HG03097 (cell line): ENCODE measurements around the gene AANAT.

ENCODE experiments used
- ATAC-seq: cut with Tn5 transposase; IDR thresholded peaks from one replicate; pipeline ENCODE4 v1.9.1; 2021; ENCODE audit not compliant: unreplicated experiment, low FRiP score

AANAT gene

GRCh38 chr17:76467366-76467765 is at the start of gene AANAT:
TSS of gene AANAT (plus strand) at chr17:76467603. CDS start at chr17:76468747, 1,144 bp downstream.
- ATAC-seq, result no peak

GRCh38 chr17:76419576-76420260 is 47.7 kb upstream of the AANAT start:
- ATAC-seq, result no peak

GRCh38 chr17:76420356-76421043 is 46.9 kb upstream of the AANAT start:
- no peak for ATAC-seq

DNA sequence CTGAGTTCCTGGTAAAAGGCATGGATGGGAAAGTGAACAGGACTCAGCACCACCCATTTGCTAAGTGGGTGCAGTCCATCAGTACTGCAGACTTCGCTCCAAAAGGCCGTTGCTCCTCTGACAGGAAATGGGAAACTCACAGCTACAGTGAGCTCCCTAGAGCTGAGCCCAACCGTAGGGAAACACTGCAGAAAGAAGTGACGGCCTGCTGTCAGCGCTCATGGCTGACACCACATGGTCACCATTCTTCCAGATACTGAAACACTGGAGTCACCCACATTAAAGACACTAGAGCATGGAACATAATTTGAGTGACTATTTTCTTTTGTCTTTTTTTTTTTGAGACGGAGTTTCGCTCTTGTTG is 46.4 kb upstream of the AANAT start:
- ATAC-seq, result no peak

DNA sequence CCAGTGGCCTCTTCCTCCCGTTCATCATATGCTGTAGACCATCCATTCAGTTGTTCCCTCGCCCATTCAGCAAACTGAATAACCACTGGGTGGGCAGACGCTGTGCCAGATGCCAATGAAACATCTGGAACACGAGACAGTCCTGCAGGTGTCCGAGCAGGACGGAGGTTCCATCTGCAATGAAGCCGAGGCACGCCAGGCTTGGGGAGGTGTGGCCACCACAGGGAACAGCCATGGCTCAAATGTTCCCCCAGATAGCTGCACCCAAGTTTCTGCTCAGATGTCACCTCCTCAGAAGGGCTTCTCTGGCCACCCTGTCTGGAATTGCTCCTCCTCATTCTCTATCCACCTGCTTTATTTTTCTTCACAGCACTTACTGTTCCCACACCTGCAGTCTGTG is 45.0 kb upstream of the AANAT start:
- ATAC-seq, result no peak

- no peak for ATAC-seq
Measured at GRCh38 chr17:76422860-76423259, 44.5 kb upstream of the AANAT start.

GRCh38 chr17:76426853-76427252 is 40.5 kb upstream of the AANAT start:
- no peak for ATAC-seq

GRCh38 chr17:76427501-76428231 is 39.7 kb upstream of the AANAT start:
- no peak for ATAC-seq

DNA sequence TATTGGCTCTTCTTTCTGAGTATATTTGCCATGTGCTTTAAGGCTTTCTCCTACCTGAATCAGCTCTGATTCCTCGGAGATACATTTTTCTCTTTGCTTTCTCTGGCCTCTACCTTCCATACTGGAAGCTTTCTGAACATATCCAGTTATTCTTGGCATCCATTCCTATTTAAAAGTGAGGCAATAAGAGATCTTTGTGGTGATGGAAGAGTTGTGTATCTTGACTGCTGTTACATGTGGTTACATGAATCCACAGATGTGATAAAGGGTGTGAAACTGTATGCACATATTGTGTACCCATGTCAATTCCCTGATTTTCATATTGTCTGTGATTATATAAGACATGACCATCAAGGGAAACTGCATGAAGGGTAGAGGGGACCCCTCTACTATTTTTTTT is 38.9 kb upstream of the AANAT start:
- no peak for ATAC-seq

DNA sequence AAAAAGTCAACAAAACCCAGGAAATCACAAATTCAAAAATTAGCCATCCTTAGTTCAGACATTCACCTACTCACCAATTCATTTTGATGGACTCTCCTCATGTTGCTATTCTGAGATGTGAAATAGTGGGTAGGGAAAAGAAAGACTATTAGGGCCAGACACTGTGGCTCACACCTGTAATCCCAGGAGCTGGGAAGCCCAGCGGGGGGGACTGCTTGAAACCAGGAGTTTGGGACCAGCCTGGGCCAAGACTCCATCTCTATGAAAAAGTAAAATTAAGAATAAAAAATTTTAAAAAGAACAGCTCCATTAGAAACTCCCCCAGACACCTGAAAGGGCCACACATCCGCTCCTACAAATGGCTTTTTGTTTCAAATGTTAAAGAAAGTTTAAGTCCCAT is 35.9 kb upstream of the AANAT start:
- no peak for ATAC-seq

GRCh38 chr17:76432004-76432403 is 35.4 kb upstream of the AANAT start:
- ATAC-seq, result no peak

DNA sequence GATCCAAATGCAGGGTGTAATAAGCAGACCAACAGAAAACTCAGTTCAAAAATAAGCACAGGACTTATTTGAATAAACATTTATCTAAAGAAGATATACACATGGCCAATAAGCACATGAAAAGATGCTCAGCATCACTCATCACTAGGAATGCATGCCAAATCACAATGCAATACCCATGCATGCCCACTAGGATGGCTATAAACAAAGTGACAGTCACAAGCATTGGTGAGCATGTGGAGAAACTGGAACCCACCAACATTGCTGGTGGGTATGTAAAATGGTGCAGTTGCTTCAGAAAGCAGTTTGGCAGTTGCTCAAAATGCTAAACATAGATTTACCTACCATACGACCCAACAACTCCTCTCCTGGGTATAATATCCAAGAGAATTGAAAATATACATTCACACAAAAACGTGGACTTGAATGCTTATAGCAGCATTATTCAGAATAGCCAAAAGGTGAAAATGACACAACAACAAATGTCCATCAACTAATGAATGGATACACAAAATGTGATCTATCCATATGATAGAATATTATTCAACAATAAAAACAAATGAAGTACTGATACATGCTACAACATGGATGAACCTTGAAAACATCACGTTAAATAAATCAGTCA is 34.6 kb upstream of the AANAT start:
- ATAC-seq, result no peak

DNA sequence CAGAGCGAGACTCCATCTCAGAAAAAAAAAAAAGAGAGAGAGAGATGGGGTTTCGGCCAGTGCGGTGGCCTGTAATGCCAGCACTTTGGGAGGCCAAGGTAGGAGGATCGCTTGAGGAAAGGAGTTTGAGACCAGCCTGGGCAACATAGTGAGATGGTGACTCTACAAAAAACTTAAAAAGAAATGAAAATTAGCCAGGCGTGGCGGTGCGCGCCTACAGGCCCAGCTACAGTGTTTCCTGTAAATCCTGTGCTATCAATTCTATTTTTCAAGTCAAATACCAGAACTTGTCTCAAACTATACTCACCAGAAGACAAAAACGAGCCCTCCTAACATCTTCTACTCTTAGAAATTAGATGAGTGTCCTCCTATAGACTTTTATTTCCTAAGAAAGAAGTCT is 33.7 kb upstream of the AANAT start:
- no peak for ATAC-seq

- no peak for ATAC-seq
Measured at GRCh38 chr17:76434870-76435269, 32.5 kb upstream of the AANAT start.

DNA sequence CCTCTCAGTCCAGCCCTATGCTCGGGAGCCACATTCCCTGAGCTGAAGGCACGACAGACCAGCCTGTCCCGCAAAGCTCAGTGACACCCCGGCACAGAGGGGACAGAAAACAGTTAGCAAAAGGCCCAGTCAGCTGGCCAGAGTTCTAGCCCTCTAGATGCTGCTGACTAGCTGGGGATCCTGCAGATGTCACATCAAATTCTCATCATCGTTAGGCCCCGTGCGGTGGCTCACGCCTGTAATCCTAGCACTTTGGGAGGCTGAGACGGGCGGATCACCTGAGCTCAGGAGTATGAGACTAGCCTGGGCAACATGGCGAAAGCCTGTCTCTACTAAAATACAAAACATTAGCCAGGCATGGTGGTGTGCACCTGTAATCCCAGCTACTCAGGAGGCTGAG is 31.7 kb upstream of the AANAT start:
- no peak for ATAC-seq

- no peak for ATAC-seq
Measured at GRCh38 chr17:76437467-76438402, 29.7 kb upstream of the AANAT start.

GRCh38 chr17:76438906-76439305 is 28.5 kb upstream of the AANAT start:
- no peak for ATAC-seq

- no peak for ATAC-seq
Measured at GRCh38 chr17:76439314-76439928, 28.0 kb upstream of the AANAT start.

- no peak for ATAC-seq
Measured at GRCh38 chr17:76440751-76441362, 26.5 kb upstream of the AANAT start.
